Measurements from ENCODE around the gene LHFPL5.

DNA sequence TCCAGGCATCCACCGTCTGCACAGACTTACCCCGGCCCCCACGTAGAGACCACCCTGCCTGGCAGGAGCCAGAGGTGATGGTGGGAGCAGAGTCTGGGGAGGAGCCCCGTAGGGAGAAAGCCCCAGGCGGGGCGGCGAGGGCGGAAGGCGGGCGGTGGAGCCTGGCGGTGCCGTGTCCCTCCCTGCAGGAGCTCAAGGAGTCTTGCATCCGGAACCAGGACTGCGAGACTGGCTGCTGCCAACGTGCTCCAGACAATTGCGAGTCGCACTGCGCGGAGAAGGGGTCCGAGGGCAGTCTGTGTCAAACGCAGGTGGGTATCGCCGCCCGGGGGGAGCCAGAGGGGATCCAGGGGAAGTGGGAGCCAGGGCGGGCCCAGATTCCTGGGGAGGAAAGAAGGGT lies 18.3 kb upstream of the LHFPL5 start:
- TF ChIP-seq, protein P1, sequence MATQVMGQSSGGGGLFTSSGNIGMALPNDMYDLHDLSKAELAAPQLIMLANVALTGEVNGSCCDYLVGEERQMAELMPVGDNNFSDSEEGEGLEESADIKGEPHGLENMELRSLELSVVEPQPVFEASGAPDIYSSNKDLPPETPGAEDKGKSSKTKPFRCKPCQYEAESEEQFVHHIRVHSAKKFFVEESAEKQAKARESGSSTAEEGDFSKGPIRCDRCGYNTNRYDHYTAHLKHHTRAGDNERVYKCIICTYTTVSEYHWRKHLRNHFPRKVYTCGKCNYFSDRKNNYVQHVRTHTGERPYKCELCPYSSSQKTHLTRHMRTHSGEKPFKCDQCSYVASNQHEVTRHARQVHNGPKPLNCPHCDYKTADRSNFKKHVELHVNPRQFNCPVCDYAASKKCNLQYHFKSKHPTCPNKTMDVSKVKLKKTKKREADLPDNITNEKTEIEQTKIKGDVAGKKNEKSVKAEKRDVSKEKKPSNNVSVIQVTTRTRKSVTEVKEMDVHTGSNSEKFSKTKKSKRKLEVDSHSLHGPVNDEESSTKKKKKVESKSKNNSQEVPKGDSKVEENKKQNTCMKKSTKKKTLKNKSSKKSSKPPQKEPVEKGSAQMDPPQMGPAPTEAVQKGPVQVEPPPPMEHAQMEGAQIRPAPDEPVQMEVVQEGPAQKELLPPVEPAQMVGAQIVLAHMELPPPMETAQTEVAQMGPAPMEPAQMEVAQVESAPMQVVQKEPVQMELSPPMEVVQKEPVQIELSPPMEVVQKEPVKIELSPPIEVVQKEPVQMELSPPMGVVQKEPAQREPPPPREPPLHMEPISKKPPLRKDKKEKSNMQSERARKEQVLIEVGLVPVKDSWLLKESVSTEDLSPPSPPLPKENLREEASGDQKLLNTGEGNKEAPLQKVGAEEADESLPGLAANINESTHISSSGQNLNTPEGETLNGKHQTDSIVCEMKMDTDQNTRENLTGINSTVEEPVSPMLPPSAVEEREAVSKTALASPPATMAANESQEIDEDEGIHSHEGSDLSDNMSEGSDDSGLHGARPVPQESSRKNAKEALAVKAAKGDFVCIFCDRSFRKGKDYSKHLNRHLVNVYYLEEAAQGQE (IDR thresholded peaks at IDR 0.05; ENCODE audit: unreplicated experiment) = no peak
- TF ChIP-seq, protein P2, sequence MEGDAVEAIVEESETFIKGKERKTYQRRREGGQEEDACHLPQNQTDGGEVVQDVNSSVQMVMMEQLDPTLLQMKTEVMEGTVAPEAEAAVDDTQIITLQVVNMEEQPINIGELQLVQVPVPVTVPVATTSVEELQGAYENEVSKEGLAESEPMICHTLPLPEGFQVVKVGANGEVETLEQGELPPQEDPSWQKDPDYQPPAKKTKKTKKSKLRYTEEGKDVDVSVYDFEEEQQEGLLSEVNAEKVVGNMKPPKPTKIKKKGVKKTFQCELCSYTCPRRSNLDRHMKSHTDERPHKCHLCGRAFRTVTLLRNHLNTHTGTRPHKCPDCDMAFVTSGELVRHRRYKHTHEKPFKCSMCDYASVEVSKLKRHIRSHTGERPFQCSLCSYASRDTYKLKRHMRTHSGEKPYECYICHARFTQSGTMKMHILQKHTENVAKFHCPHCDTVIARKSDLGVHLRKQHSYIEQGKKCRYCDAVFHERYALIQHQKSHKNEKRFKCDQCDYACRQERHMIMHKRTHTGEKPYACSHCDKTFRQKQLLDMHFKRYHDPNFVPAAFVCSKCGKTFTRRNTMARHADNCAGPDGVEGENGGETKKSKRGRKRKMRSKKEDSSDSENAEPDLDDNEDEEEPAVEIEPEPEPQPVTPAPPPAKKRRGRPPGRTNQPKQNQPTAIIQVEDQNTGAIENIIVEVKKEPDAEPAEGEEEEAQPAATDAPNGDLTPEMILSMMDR (conservative IDR thresholded peaks at IDR 0.05; ENCODE audit: low read depth in 2 of 2) = no peak
- TF ChIP-seq EZH2 (IDR thresholded peaks at IDR 0.05; ENCODE audit: low read depth, unreplicated experiment) = no peak
- TF ChIP-seq, protein P3, sequence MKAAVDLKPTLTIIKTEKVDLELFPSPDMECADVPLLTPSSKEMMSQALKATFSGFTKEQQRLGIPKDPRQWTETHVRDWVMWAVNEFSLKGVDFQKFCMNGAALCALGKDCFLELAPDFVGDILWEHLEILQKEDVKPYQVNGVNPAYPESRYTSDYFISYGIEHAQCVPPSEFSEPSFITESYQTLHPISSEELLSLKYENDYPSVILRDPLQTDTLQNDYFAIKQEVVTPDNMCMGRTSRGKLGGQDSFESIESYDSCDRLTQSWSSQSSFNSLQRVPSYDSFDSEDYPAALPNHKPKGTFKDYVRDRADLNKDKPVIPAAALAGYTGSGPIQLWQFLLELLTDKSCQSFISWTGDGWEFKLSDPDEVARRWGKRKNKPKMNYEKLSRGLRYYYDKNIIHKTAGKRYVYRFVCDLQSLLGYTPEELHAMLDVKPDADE (IDR thresholded peaks at IDR 0.05) = no peak
- no peak for TF ChIP-seq ZNF331 (CRISPR knock-in tag; IDR thresholded peaks at IDR 0.05; ENCODE audit: low read depth)
- TF ChIP-seq POLR2AphosphoS5 (IDR thresholded peaks at IDR 0.05; ENCODE audit: low read depth) = no peak
- TF ChIP-seq CREB1 (CRISPR knock-in tag; IDR thresholded peaks at IDR 0.05; ENCODE audit: low read depth) = no peak
- no peak for TF ChIP-seq EZH2phosphoT487 (IDR thresholded peaks at IDR 0.05; ENCODE audit: unreplicated experiment)
- TF ChIP-seq STAT1 (IDR thresholded peaks at IDR 0.05; ENCODE audit: unreplicated experiment) = no peak
- no peak for TF ChIP-seq JUNB (IDR thresholded peaks at IDR 0.05; ENCODE audit: unreplicated experiment)
- TF ChIP-seq, protein P4, sequence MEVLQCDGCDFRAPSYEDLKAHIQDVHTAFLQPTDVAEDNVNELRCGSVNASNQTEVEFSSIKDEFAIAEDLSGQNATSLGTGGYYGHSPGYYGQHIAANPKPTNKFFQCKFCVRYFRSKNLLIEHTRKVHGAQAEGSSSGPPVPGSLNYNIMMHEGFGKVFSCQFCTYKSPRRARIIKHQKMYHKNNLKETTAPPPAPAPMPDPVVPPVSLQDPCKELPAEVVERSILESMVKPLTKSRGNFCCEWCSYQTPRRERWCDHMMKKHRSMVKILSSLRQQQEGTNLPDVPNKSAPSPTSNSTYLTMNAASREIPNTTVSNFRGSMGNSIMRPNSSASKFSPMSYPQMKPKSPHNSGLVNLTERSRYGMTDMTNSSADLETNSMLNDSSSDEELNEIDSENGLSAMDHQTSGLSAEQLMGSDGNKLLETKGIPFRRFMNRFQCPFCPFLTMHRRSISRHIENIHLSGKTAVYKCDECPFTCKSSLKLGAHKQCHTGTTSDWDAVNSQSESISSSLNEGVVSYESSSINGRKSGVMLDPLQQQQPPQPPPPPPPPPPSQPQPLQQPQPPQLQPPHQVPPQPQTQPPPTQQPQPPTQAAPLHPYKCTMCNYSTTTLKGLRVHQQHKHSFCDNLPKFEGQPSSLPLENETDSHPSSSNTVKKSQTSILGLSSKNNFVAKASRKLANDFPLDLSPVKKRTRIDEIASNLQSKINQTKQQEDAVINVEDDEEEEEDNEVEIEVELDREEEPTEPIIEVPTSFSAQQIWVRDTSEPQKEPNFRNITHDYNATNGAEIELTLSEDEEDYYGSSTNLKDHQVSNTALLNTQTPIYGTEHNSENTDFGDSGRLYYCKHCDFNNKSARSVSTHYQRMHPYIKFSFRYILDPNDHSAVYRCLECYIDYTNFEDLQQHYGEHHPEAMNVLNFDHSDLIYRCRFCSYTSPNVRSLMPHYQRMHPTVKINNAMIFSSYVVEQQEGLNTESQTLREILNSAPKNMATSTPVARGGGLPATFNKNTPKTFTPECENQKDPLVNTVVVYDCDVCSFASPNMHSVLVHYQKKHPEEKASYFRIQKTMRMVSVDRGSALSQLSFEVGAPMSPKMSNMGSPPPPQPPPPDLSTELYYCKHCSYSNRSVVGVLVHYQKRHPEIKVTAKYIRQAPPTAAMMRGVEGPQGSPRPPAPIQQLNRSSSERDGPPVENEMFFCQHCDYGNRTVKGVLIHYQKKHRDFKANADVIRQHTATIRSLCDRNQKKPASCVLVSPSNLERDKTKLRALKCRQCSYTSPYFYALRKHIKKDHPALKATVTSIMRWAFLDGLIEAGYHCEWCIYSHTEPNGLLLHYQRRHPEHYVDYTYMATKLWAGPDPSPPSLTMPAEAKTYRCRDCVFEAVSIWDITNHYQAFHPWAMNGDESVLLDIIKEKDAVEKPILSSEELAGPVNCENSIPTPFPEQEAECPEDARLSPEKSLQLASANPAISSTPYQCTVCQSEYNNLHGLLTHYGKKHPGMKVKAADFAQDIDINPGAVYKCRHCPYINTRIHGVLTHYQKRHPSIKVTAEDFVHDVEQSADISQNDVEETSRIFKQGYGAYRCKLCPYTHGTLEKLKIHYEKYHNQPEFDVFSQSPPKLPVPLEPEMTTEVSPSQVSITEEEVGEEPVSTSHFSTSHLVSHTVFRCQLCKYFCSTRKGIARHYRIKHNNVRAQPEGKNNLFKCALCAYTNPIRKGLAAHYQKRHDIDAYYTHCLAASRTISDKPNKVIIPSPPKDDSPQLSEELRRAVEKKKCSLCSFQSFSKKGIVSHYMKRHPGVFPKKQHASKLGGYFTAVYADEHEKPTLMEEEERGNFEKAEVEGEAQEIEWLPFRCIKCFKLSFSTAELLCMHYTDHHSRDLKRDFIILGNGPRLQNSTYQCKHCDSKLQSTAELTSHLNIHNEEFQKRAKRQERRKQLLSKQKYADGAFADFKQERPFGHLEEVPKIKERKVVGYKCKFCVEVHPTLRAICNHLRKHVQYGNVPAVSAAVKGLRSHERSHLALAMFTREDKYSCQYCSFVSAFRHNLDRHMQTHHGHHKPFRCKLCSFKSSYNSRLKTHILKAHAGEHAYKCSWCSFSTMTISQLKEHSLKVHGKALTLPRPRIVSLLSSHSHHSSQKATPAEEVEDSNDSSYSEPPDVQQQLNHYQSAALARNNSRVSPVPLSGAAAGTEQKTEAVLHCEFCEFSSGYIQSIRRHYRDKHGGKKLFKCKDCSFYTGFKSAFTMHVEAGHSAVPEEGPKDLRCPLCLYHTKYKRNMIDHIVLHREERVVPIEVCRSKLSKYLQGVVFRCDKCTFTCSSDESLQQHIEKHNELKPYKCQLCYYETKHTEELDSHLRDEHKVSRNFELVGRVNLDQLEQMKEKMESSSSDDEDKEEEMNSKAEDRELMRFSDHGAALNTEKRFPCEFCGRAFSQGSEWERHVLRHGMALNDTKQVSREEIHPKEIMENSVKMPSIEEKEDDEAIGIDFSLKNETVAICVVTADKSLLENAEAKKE (CRISPR knock-in tag; IDR thresholded peaks at IDR 0.05) = no peak
